PC-3 (cell line): ENCODE data around the gene PRKAG3.

Experiments
- EZH2 ChIP-seq: fragments of 300-600 bp; sonication (generic); IDR thresholded peaks from one replicate; pipeline ENCODE4 v1.6.1; 2017; ENCODE audit warnings: antibody characterized with exemption, mild to moderate bottlenecking, low read length; ENCODE audit not compliant: unreplicated experiment
- TF ChIP-seq, protein P1 (sequence below): fragments of 300-600 bp; sonication (generic); conservative IDR thresholded peaks from 2 replicates; pipeline ENCODE4 v1.5.1; 2017; ENCODE audit warnings: antibody characterized with exemption, low read depth, mild to moderate bottlenecking, low read length

- TF ChIP-seq, protein P1, sequence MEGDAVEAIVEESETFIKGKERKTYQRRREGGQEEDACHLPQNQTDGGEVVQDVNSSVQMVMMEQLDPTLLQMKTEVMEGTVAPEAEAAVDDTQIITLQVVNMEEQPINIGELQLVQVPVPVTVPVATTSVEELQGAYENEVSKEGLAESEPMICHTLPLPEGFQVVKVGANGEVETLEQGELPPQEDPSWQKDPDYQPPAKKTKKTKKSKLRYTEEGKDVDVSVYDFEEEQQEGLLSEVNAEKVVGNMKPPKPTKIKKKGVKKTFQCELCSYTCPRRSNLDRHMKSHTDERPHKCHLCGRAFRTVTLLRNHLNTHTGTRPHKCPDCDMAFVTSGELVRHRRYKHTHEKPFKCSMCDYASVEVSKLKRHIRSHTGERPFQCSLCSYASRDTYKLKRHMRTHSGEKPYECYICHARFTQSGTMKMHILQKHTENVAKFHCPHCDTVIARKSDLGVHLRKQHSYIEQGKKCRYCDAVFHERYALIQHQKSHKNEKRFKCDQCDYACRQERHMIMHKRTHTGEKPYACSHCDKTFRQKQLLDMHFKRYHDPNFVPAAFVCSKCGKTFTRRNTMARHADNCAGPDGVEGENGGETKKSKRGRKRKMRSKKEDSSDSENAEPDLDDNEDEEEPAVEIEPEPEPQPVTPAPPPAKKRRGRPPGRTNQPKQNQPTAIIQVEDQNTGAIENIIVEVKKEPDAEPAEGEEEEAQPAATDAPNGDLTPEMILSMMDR: no peak
- TF ChIP-seq EZH2: no peak
Measured at GRCh38 chr2:218834685-218835084, 3.1 kb upstream of the PRKAG3 start.
